OCI-LY3 (cell line): Measurements from ENCODE around the gene TBC1D5.

Experiments used
- H2AFZ ChIP-seq: fragments of 200-600, 300-600 bp; shearing (Covaris generic); 2 replicates; pipeline ENCODE4 v1.6.0; 2014; ENCODE audit warnings: antibody characterized with exemption, low read depth, low read length
- H3K27ac ChIP-seq: fragments of 200-600, 300-600 bp; sonication (generic); 2 replicates; pipeline ENCODE4 v1.5.1; 2014; ENCODE audit warnings: mild to moderate bottlenecking, low read length, moderate library complexity, mixed read lengths
- H3K27me3 ChIP-seq: fragments of 200-600, 300-600 bp; sonication (generic); 2 replicates; pipeline ENCODE4 v1.6.1; 2014; ENCODE audit warnings: low read depth, low read length, mixed read lengths
- H3K36me3 ChIP-seq: fragments of 200-600, 300-600 bp; sonication (generic); replicated peaks from 2 replicates; pipeline ENCODE3; 2014; ENCODE audit warnings: low read depth, low read length, mixed read lengths
- H3K4me1 ChIP-seq: fragments of 300-600, 200-600 bp; sonication (generic); 2 replicates; pipeline ENCODE4 v1.6.1; 2014; ENCODE audit warnings: low read length, mixed read lengths
- H3K4me2 ChIP-seq: fragments of 200-600, 300-600 bp; sonication (generic); 2 replicates; pipeline ENCODE4 v1.6.1; 2014; ENCODE audit warnings: low read length, mixed read lengths
- H3K4me3 ChIP-seq: fragments of 300-600, 200-600 bp; sonication (generic); 2 replicates; pipeline ENCODE4 v1.5.1; 2014; ENCODE audit warnings: antibody characterized with exemption, mild to moderate bottlenecking, low read length, moderate library complexity
- H3K79me2 ChIP-seq: fragments of 300-600, 200-600 bp; shearing (Covaris generic); 2 replicates; pipeline ENCODE4 v1.6.1; 2014; ENCODE audit warnings: mild to moderate bottlenecking, low read length, mixed read lengths
- H3K9ac ChIP-seq: fragments of 300-600, 200-600 bp; shearing (Covaris generic); 2 replicates; pipeline ENCODE4 v1.6.0; 2014; ENCODE audit warnings: mild to moderate bottlenecking, low read length, moderate library complexity
- H3K9me3 ChIP-seq: fragments of 200-600, 300-600 bp; shearing (Covaris generic); 2 replicates; pipeline ENCODE4 v1.6.1; 2014; ENCODE audit warnings: low read length, mixed read lengths; ENCODE audit not compliant: insufficient read depth
- H4K20me1 ChIP-seq: fragments of 200-600, 300-600 bp; sonication (generic); 2 replicates; pipeline ENCODE4 v1.6.1; 2016; ENCODE audit warnings: low read length, mixed read lengths; ENCODE audit not compliant: insufficient read depth
- EZH2phosphoT487 ChIP-seq: fragments of 200-600 bp; shearing (Covaris generic); IDR thresholded peaks from 2 replicates; pipeline ENCODE4 v1.6.1; 2018; ENCODE audit warnings: antibody characterized with exemption, mixed run types, low read depth
- TF ChIP-seq, protein P1 (sequence below): fragments of 200-600, 300-600 bp; sonication (generic); IDR thresholded peaks from 2 replicates; pipeline ENCODE4 v1.5.1; 2014; ENCODE audit warnings: antibody characterized with exemption, low read length, low read depth

The TBC1D5 gene

DNA sequence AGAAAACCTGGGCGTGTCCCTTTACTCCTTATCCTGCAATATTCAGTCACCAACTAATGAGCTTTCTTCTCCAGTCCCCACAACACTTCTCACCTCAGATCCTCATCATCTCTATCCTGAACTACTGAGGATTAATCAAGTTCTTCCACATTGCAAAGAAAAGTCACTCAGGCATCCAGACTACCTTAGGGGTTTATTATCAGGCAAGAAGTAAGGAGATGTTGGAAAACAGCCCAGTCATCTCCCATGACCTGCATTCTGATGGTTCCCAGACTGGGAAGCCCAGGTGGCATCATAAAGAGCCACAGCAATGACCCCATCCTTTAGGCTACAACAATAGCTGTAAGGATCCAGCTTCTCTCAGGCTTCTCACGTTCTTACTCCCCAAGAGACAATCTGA is 3.5 kb upstream of the TBC1D5 start:
- H3K27ac ChIP-seq = no peak overlapping the region
- no peak overlapping the region for H3K9ac ChIP-seq
- no peak for TF ChIP-seq EZH2phosphoT487
- TF ChIP-seq, protein P1, sequence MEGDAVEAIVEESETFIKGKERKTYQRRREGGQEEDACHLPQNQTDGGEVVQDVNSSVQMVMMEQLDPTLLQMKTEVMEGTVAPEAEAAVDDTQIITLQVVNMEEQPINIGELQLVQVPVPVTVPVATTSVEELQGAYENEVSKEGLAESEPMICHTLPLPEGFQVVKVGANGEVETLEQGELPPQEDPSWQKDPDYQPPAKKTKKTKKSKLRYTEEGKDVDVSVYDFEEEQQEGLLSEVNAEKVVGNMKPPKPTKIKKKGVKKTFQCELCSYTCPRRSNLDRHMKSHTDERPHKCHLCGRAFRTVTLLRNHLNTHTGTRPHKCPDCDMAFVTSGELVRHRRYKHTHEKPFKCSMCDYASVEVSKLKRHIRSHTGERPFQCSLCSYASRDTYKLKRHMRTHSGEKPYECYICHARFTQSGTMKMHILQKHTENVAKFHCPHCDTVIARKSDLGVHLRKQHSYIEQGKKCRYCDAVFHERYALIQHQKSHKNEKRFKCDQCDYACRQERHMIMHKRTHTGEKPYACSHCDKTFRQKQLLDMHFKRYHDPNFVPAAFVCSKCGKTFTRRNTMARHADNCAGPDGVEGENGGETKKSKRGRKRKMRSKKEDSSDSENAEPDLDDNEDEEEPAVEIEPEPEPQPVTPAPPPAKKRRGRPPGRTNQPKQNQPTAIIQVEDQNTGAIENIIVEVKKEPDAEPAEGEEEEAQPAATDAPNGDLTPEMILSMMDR = no peak
- H3K27me3 ChIP-seq = peaks cover 25% of the 10 kb centered on the region
- H3K9me3 ChIP-seq = no peaks in the 10 kb centered on the region
- peaks cover 3% of the 10 kb centered on the region; the same call in 1 of the 2 replicates for H4K20me1 ChIP-seq
- H3K79me2 ChIP-seq = peaks cover 12% of the 10 kb centered on the region
- H2AFZ ChIP-seq = no peak overlapping the region
- no peak overlapping the region for H3K4me2 ChIP-seq
- peaks cover 45% of the 10 kb centered on the region for H3K4me1 ChIP-seq
- no peaks in the 10 kb centered on the region for H3K36me3 ChIP-seq
- no peak overlapping the region for H3K4me3 ChIP-seq

GRCh38 chr3:17745301-17745700 is 2.9 kb upstream of the TBC1D5 start:
- Histone ChIP-seq H3K27me3 (peaks cover 21% of the 10 kb centered on the region), H3K9me3 (no peaks in the 10 kb centered on the region), H3K4me2 (no peak overlapping the region), H4K20me1 (peaks cover 3% of the 10 kb centered on the region; the same call in 1 of the 2 replicates), H2AFZ (no peak overlapping the region), H3K4me1 (peaks cover 51% of the 10 kb centered on the region), H3K9ac (no peak overlapping the region), H3K36me3 (no peaks in the 10 kb centered on the region), H3K4me3 (no peak overlapping the region), H3K27ac (no peak overlapping the region), H3K79me2 (peaks cover 18% of the 10 kb centered on the region)
- TF ChIP-seq EZH2phosphoT487 = no peak
- TF ChIP-seq, protein P1 = no peak

DNA sequence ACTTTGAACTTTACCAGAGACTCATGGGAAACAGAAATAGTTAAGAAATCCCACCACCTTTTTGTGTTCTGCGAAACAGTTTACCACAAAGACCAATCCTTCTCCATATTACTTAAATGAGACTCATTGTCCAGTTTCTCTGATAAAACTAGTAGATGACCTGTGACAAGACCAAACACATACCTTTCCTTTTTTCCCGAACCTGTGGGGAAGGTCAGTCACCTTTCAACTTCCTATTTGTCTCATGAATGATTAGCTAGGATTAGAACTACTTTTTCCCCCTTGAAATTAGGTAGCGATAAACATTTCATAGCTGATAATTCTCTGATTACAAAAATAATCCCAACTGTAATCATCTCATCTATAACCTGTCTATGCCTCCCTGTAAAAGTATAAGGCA is 2.3 kb upstream of the TBC1D5 start:
- TF ChIP-seq, protein P1 = no peak
- TF ChIP-seq EZH2phosphoT487 = no peak
- Histone ChIP-seq H3K79me2 (peaks cover 24% of the 10 kb centered on the region), H3K4me3 (no peak overlapping the region), H3K9ac (no peak overlapping the region), H3K9me3 (no peaks in the 10 kb centered on the region), H3K4me2 (no peak overlapping the region), H4K20me1 (peaks cover 3% of the 10 kb centered on the region; the same call in 1 of the 2 replicates), H3K4me1 (peaks cover 52% of the 10 kb centered on the region), H3K27me3 (peaks cover 20% of the 10 kb centered on the region), H3K27ac (no peak overlapping the region), H3K36me3 (no peaks in the 10 kb centered on the region), H2AFZ (no peak overlapping the region)

- peaks cover 10% of the 10 kb centered on the region; the same call in 1 of the 2 replicates for H4K20me1 ChIP-seq
- no peak overlapping the region for H2AFZ ChIP-seq
- H3K27me3 ChIP-seq = peaks cover 20% of the 10 kb centered on the region
- H3K4me2 ChIP-seq = peak overlapping the region; percentile 79
- TF ChIP-seq, protein P1 = no peak
- no peak for TF ChIP-seq EZH2phosphoT487
- no peak overlapping the region for H3K27ac ChIP-seq
- no peaks in the 10 kb centered on the region for H3K9me3 ChIP-seq
- peak overlapping the region; percentile 89; the same call in 1 of the 2 replicates for H3K9ac ChIP-seq
- peak overlapping the region; percentile 85 for H3K4me3 ChIP-seq
- peaks cover 34% of the 10 kb centered on the region for H3K79me2 ChIP-seq
- H3K36me3 ChIP-seq = peaks cover 4% of the 10 kb centered on the region
- peaks cover 49% of the 10 kb centered on the region for H3K4me1 ChIP-seq
These were observed 1.2 kb upstream of the TBC1D5 start for GRCh38 chr3:17743658-17743995.
